Brain microvascular endothelial cell (primary cell): ENCODE data around the gene LRCH2.
A peak's percentile ranks its signal among the peaks of the same experiment; 100 is the strongest.

Source experiments
- DNase-seq: peaks from one replicate; pipeline ENCODE4 v3.0.0-alpha.2; 2020
- H3K27ac ChIP-seq: fragments of 250-450 bp; sonication (Bioruptor Pico); 2 replicates; pipeline ENCODE4 v1.5.1; 2020; ENCODE audit warnings: mild to moderate bottlenecking, moderate library complexity
- H3K27me3 ChIP-seq: fragments of 250-450 bp; sonication (Bioruptor Pico); replicated peaks from 2 replicates; pipeline ENCODE4 v1.5.1; 2020; ENCODE audit warnings: mild to moderate bottlenecking
- H3K36me3 ChIP-seq: fragments of 250-450 bp; sonication (Bioruptor Pico); replicated peaks from 2 replicates; pipeline ENCODE4 v1.5.1; 2020; ENCODE audit warnings: mild to moderate bottlenecking
- H3K4me3 ChIP-seq: 2 replicates; pipeline ENCODE4 v1.5.1; 2011; ENCODE audit warnings: low read depth, mild to moderate bottlenecking, control low read depth, low read length, moderate library complexity
- in situ Hi-C: cut with HindIII; loops from 2 replicates; pipeline ENCODE4 v1.10.0; 2017; ENCODE audit warnings: low sequenced_read_pairs, low pct_ligation_motif_present
- TF ChIP-seq, protein P1 (sequence below): IDR thresholded peaks from 2 replicates; pipeline ENCODE4 v1.5.1; 2011; ENCODE audit warnings: low read depth, mild to moderate bottlenecking, moderate library complexity, low read length, control low read depth, inconsistent platforms; ENCODE audit errors: missing control alignments

The LRCH2 gene

DNA sequence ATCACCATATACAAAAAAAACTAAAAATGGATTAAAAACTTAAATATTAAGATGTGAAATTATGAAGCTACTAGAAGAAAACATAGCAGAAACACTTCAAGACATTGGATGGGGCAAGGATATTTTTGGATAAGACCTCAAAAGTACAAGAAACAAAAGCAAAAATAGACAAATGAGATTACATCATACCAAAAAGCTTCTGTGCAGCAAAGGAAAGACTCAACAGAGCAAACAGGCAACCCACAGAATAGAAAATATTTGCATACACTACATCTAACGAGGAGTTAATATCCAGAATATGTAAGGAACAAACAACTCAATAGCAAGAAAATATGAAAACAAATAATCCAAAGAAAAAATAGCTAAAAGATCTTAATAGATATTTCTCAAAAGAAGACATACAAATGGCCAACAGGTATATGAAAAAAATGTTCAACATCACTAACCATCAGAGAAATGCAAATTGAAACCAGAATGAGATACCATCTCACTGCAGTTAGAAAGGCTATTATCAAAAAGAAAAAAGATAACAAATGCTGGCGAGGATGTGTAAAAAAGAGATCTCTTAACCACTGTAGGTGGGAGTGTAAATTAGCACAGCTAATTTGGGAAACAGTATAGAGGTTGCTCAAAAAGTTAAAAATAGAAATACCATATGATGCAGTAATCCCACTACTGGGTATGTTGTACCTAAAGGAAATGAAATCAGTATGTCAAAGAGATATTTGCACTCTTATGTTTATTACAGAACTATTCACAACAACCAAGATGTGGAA lies 17.8 kb upstream of the LRCH2 start:
- no peak for DNase-seq
- H3K27me3 ChIP-seq, result no peaks in the 10 kb centered on the region
- no peak overlapping the region for H3K4me3 ChIP-seq
- in situ Hi-C loops, result no loop called here
- TF ChIP-seq, protein P1, sequence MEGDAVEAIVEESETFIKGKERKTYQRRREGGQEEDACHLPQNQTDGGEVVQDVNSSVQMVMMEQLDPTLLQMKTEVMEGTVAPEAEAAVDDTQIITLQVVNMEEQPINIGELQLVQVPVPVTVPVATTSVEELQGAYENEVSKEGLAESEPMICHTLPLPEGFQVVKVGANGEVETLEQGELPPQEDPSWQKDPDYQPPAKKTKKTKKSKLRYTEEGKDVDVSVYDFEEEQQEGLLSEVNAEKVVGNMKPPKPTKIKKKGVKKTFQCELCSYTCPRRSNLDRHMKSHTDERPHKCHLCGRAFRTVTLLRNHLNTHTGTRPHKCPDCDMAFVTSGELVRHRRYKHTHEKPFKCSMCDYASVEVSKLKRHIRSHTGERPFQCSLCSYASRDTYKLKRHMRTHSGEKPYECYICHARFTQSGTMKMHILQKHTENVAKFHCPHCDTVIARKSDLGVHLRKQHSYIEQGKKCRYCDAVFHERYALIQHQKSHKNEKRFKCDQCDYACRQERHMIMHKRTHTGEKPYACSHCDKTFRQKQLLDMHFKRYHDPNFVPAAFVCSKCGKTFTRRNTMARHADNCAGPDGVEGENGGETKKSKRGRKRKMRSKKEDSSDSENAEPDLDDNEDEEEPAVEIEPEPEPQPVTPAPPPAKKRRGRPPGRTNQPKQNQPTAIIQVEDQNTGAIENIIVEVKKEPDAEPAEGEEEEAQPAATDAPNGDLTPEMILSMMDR, result no peak
- H3K27ac ChIP-seq, result no peak overlapping the region
- no peaks in the 10 kb centered on the region for H3K36me3 ChIP-seq

DNA sequence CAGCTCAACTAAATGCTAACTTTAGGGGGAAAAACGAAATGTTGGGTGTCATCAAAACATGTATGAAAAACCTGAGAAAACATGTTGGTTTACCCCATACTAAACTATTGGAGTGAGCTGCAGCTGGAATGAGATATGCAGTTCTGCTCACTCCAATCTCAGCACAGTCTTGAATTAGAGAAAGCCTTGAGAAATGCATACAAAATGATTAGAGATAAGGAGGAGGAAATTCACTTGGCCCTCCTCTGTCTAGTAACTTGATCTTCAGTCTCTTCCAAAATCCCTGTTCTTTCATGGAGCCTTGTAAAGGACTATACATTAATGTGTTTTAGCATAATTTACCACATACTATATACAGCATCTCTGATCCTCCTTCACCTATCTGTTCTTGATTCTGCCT lies 3.2 kb upstream of the LRCH2 start:
- in situ Hi-C loops, result no loop called here
- Histone ChIP-seq H3K36me3 (no peaks in the 10 kb centered on the region), H3K4me3 (no peak overlapping the region), H3K27me3 (peaks cover 2% of the 10 kb centered on the region), H3K27ac (no peak overlapping the region)
- DNase-seq, result no peak
- TF ChIP-seq, protein P1, result no peak

DNA sequence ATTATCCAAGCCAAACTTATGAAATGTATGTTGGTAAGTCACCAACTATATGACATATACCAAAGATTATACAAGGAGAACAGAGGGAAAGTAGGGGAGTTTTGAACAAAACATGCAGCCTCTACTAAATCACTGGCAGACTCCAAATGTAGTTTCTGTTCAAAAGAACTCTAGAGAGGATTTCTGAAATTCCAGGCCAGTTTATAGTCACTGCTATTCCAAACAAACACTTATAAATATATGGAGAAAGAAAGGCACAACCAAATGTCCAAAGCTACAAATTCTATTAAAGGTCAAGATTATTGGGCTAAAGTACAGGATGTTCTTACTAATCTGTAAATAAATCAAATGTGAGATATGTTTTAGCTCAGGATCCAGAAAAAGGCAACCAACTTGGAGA lies 2.7 kb upstream of the LRCH2 start:
- peaks cover 2% of the 10 kb centered on the region for H3K27me3 ChIP-seq
- in situ Hi-C loops, result no loop called here
- H3K36me3 ChIP-seq, result no peaks in the 10 kb centered on the region
- no peak overlapping the region for H3K27ac ChIP-seq
- TF ChIP-seq, protein P1, result no peak
- no peak for DNase-seq
- no peak overlapping the region for H3K4me3 ChIP-seq

DNA sequence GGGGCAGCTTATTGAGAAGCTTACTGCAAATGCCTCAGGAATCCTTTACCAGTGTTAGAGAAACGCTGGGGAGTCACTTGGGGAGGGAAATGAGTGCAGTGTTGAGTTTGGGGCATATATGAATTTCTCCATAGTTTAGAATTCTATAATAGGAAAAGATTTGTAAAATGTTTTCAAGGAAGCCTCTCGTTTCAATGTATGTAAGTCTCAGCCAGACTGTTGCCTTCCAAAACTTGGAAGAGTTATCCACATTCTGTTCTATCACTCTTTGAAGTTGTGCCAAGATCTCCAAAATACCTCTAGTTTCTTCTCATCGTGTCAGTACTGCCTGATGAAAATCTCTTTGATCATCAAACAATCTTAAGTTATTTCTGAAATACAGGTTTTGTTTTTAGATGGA lies 565 bp upstream of the LRCH2 start:
- H3K27ac ChIP-seq, result no peak overlapping the region
- no peak for DNase-seq
- H3K36me3 ChIP-seq, result no peaks in the 10 kb centered on the region
- TF ChIP-seq, protein P1, result no peak
- in situ Hi-C loops, result no loop called here
- peaks cover 2% of the 10 kb centered on the region for H3K27me3 ChIP-seq
- peak overlapping the region; percentile 70 for H3K4me3 ChIP-seq

DNA sequence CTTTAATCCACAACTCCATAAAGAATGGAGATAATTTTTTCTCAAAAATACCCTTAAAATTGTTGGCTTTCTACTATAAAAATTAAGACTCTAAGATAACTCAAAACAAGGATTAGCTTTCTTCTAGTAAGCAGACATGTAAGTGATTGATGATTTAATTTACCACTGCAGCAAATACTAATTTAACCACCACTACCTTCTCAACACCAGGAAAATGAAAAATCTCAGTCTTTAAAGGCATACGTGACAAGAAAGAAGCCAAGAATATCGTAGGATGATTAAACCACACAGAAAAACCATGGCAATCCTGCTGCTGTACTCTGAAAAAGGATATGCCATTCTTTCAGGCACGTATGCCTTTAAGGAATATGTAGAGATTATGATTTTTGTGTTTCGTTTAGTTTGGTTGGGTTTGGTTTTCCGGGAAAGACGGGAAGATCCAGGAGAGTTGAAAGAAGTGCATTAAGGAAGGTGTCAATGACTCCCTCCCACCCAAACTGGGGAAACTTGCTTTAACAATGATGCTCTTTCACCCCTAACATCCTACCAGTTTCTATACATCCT lies 881 bp downstream of the LRCH2 start:
- Histone ChIP-seq H3K4me3 (peak overlapping the region; percentile 70), H3K27ac (no peak overlapping the region), H3K36me3 (no peaks in the 10 kb centered on the region), H3K27me3 (peaks cover 2% of the 10 kb centered on the region)
- DNase-seq, result no peak
- TF ChIP-seq, protein P1, result no peak
- in situ Hi-C loops, result no loop called here
